Astrocyte (in vitro differentiated cells and primary cell): ENCODE results near the gene IMMP2L.

Source experiments
- CTCF ChIP-seq: IDR thresholded peaks from 2 replicates; pipeline ENCODE4 v1.5.1; 2011; ENCODE audit warnings: low read depth, mild to moderate bottlenecking, inconsistent platforms, low read length, moderate library complexity; ENCODE audit not compliant: insufficient read depth
- EZH2 ChIP-seq: IDR thresholded peaks from 2 replicates; pipeline ENCODE4 v1.6.1; 2012; ENCODE audit warnings: mild to moderate bottlenecking, low read length, inconsistent platforms; ENCODE audit not compliant: insufficient read depth

- TF ChIP-seq EZH2 (no peak), CTCF (no peak)
These were observed 432.9 kb downstream of the IMMP2L start for GRCh38 chr7:111129435-111129834.
